ENCODE results near the gene CAPZB. TPM values are rescaled to one million over a fixed set of nuclear protein-coding genes. Genes with fewer than 3 reads are reported as not detected.

The CAPZB gene
- polyA plus RNA-seq, 1 experiment = 276 TPM

DNA sequence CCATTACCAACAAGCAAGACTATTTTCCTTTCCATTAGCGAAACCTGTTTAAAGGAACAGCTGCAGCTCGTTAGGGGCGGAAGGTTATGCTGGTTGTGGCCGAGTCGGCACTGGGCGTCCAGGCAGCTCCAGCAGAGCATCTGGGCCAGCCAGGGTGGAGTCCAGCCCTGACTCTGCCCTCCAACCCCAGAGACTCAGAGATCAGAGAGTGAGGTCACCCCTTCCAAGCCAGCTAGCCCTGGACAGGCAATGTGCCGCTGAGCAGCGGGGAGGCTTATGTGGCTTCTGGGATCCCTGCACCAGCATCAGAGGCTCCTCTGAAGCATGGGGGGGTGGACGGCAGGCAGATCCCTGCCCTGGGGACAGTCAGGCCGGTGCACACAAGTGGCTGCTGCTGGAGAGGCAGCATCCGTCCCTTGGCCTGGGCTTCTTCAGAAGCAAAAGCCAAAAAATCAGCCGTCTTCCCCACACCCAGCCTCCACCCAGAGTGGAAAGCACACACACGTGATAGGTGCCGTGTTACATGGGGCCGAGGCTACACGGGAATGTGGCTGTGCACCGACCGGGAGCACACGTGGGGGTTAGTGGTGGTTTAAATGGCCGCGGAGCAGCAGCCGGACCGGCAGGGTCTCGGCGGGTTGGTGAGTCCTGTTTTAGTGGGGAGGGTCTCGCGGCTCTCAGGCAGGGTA lies 143.1 kb downstream of the CAPZB start:
- Histone ChIP-seq H3K4me3 (ENCODE audit: low read depth, low read length) (no peak overlapping the region), H3K27me3 (ENCODE audit: control insufficient read depth, insufficient read depth, low read length) (no peaks in the 10 kb centered on the region), H3K36me3 (ENCODE audit: control insufficient read depth, insufficient read depth, low read length) (peaks cover 42% of the 10 kb centered on the region)
- no peak for TF ChIP-seq CTCF (IDR thresholded peaks at IDR 0.05; ENCODE audit: insufficient read depth, low read depth, low read length)
- ChIA-PET POLR2A (no interaction called here), CTCF (interaction anchor here (0.6 to 4.7 kb wide), 22 partner anchors 8 to 363 kb away, joined by 3 to 22 read pairs (median 4); no protein-coding TSS in a partner anchor)
- no peak for DNase-seq (ENCODE audit: low read depth)

DNA sequence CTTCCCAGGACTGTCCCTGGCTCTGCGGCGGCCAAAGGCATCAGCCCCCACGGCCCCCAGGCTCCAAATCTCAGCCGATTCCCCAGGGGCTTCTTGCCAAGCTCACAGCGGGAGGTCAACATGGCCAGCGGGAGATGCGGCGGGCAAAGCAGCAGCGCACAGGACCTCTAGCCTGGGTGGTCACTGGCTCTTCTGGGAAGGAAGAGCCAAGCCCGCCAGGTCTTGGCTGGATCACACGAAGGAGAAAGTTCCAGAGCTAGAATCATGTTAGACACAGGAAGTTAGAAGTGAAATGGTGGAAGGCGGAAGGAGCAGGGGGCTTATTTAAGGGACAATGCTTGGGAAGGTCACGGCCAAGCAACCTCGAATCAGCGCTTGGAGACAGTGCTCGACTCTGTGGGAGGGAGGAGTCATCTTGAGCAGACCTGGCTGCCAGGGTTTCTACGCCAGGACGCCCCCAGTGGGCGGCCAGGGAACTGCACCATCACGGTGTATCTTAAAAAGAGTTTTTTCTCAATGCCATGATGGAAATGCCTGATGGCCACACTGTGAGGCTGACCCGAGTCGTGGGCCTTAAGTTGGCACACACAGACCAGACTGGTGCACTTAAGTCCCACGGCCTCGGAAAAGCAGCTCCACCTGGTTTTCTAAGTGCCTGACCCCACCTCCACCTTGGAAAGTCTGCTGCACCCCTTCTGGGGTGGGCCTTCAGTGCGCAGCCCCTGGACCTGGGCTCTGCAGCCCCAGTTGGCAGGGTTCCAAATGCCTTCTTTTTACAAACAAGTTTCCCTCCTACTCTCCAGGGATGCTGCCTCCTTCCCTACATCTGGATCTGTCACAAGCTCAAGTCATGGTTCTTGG lies 143.9 kb downstream of the CAPZB start:
- H3K36me3 ChIP-seq (ENCODE audit: control insufficient read depth, insufficient read depth, low read length) = peaks cover 40% of the 10 kb centered on the region
- TF ChIP-seq CTCF (IDR thresholded peaks at IDR 0.05; ENCODE audit: insufficient read depth, low read depth, low read length) = peak; percentile 94

DNA sequence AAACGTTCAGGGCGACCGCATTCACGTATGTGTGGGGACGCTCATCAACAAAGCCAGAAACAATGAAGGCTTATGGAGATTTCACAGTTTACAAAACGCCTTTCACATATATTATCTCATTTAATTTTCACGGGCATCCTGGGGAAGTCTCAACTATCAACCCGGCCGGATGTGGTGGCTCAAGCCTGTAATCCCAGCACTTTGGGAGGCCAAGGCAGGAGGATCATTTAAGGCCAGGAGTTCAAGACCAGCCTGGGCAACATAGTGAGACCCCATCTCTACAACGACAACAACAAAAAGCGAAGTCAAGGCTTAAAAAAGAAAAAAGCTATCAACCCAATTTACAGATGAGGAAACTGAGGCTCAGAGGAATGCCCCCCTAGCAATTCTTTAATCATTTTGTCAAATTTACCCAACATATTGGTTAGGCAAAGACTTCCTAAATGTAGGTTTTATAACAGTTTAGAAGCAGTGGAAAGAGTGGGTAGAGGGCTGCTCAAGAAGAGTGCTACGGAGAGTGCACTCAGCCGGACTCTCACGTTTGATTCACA lies 144.9 kb downstream of the CAPZB start:
- no peak for TF ChIP-seq CTCF (IDR thresholded peaks at IDR 0.05; ENCODE audit: insufficient read depth, low read depth, low read length)
- Histone ChIP-seq H3K4me3 (ENCODE audit: low read depth, low read length) (no peak overlapping the region), H3K27me3 (ENCODE audit: control insufficient read depth, insufficient read depth, low read length) (no peaks in the 10 kb centered on the region), H3K36me3 (ENCODE audit: control insufficient read depth, insufficient read depth, low read length) (peaks cover 37% of the 10 kb centered on the region)
- DNase-seq (ENCODE audit: low read depth) = no peak
- ChIA-PET CTCF (interaction anchor here (0.7 to 4.7 kb wide), 10 partner anchors 9 to 313 kb away, joined by 4 to 22 read pairs (median 8); partner anchors contain the start of genes AKR7A2 and SLC66A1), POLR2A (no interaction called here)

More for the DNA sequence above, 143.9 kb downstream of the CAPZB start:
- POLR2A ChIA-PET = no interaction called here
- Histone ChIP-seq H3K4me3 (ENCODE audit: low read depth, low read length) (no peak overlapping the region), H3K27me3 (ENCODE audit: control insufficient read depth, insufficient read depth, low read length) (no peaks in the 10 kb centered on the region)
- CTCF ChIA-PET = interaction anchor here (0.6 to 4.7 kb wide), 27 partner anchors 8 to 363 kb away, joined by 3 to 22 read pairs (median 4); partner anchors contain the start of genes AKR7A2 and SLC66A1
- no peak for DNase-seq (ENCODE audit: low read depth)

DNA sequence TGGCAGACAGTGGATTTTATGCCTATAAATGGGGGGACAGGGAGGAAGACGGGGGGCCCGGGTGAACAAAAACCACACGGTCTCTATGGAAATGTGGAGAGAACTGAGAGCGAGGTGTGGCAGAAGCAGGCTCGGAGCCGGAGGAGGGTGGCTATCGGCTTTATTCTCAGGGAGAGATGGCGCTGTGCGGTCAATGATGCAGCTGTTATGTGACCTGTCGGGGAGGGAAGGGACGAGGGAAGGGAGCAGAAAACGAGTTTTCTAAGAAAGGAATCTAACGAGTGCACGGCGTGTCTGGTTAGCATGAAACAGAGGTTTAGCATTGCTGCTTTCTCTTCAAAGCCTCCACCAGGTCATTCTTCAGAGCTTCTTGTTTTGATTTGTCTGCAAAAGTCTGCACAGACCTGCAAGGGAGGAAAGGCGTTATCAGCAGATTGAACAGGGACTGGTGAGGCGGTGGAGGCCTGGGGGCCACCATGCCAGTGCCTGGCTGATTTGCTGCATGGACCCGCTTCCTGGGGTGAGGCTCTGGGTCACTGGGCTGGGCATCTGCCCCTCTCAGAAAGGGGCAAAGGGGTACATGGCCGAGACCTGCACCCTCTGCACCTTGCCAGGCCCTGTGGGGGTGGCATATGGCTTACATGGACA lies 146.0 kb downstream of the CAPZB start:
- H3K4me3 ChIP-seq (ENCODE audit: low read depth, low read length) = no peak overlapping the region
- H3K36me3 ChIP-seq (ENCODE audit: control insufficient read depth, insufficient read depth, low read length) = peaks cover 26% of the 10 kb centered on the region
- CTCF ChIA-PET = interaction anchor here (1.9 kb wide), 1 partner anchor 312 kb away, joined by 10 read pairs; no protein-coding TSS in a partner anchor

More for the DNA sequence above, 146.0 kb downstream of the CAPZB start:
- no peaks in the 10 kb centered on the region for H3K27me3 ChIP-seq (ENCODE audit: control insufficient read depth, insufficient read depth, low read length)
- no peak for DNase-seq (ENCODE audit: low read depth)
- POLR2A ChIA-PET = no interaction called here
- TF ChIP-seq CTCF (IDR thresholded peaks at IDR 0.05; ENCODE audit: insufficient read depth, low read depth, low read length) = no peak
